ENCODE measurements around the gene THSD7A.

The THSD7A gene

GRCh38 chr7:11747715-11748485 is 84.1 kb downstream of the THSD7A start:
- no peak for DNase-seq

- no peak for DNase-seq
Observed at GRCh38 chr7:11746591-11746990, 85.4 kb downstream of the THSD7A start.

GRCh38 chr7:11743548-11743947 is 88.5 kb downstream of the THSD7A start:
- no peak for DNase-seq

GRCh38 chr7:11743016-11743415 is 89.0 kb downstream of the THSD7A start:
- no peak for DNase-seq

- DNase-seq, result no peak
Observed at GRCh38 chr7:11742496-11742895, 89.5 kb downstream of the THSD7A start.

GRCh38 chr7:11737723-11738122 is 94.3 kb downstream of the THSD7A start:
- no peak for DNase-seq

GRCh38 chr7:11732207-11732606 is 99.8 kb downstream of the THSD7A start:
- no peak for DNase-seq

- DNase-seq, result no peak
Observed at GRCh38 chr7:11730725-11731124, 101.3 kb downstream of the THSD7A start.

- DNase-seq, result no peak
Observed at GRCh38 chr7:11727864-11728263, 104.1 kb downstream of the THSD7A start.

GRCh38 chr7:11726794-11727155 is 105.2 kb downstream of the THSD7A start:
- no peak for DNase-seq

- DNase-seq, result no peak
Observed at GRCh38 chr7:11726001-11726793, 105.8 kb downstream of the THSD7A start.

GRCh38 chr7:11716185-11716584 is 115.8 kb downstream of the THSD7A start:
- no peak for DNase-seq

- no peak for DNase-seq
Observed at GRCh38 chr7:11714676-11715075, 117.3 kb downstream of the THSD7A start.

- DNase-seq, result no peak
Observed at GRCh38 chr7:11714205-11714604, 117.8 kb downstream of the THSD7A start.

- no peak for DNase-seq
Observed at GRCh38 chr7:11713352-11713751, 118.6 kb downstream of the THSD7A start.

- DNase-seq, result no peak
Observed at GRCh38 chr7:11710377-11710776, 121.6 kb downstream of the THSD7A start.

GRCh38 chr7:11709196-11709595 is 122.8 kb downstream of the THSD7A start:
- no peak for DNase-seq

- no peak for DNase-seq
Observed at GRCh38 chr7:11707606-11708193, 124.3 kb downstream of the THSD7A start.

- DNase-seq, result no peak
Observed at GRCh38 chr7:11706666-11707605, 125.1 kb downstream of the THSD7A start.

- DNase-seq, result no peak
Observed at GRCh38 chr7:11703829-11704228, 128.2 kb downstream of the THSD7A start.

- no peak for DNase-seq
Observed at GRCh38 chr7:11702938-11703337, 129.1 kb downstream of the THSD7A start.

GRCh38 chr7:11701829-11702560 is 130.0 kb downstream of the THSD7A start:
- DNase-seq, result no peak

All from NCI-H2171 (cell line).